Measurements from ENCODE around the gene PTX3.
A peak's percentile ranks its signal among the peaks of the same experiment; 100 is the strongest.

The PTX3 gene

GRCh38 chr3:157436583-157437291 is at the start of gene PTX3:
Gene PTX3 (plus strand): TSS chr3:157436850. CDS start chr3:157436934, 84 bp downstream.
- DNase-seq (ENCODE audit: extremely low read depth, insufficient read length), result no peak
- Histone ChIP-seq H3K36me3 (ENCODE audit: control insufficient read depth, insufficient read depth, low read length) (no peaks in the 10 kb centered on the region), H3K4me3 (replicated peaks; ENCODE audit: low read depth, low read length) (peak within 1 kb of the TSS; percentile 14), H3K27me3 (replicated peaks; ENCODE audit: control insufficient read depth, insufficient read depth, low read length) (peaks cover 2% of the 10 kb centered on the region)
- no peak for TF ChIP-seq CTCF (IDR thresholded peaks at IDR 0.05; ENCODE audit: insufficient read depth, low read length, poor library complexity, severe bottlenecking)

GRCh38 chr3:157387708-157388435 is 48.8 kb upstream of the PTX3 start:
- no peak for TF ChIP-seq CTCF (IDR thresholded peaks at IDR 0.05; ENCODE audit: insufficient read depth, low read length, poor library complexity, severe bottlenecking)
- Histone ChIP-seq H3K36me3 (ENCODE audit: control insufficient read depth, insufficient read depth, low read length) (no peaks in the 10 kb centered on the region), H3K4me3 (replicated peaks; ENCODE audit: low read depth, low read length) (no peak overlapping the region), H3K27me3 (replicated peaks; ENCODE audit: control insufficient read depth, insufficient read depth, low read length) (no peaks in the 10 kb centered on the region)
- no peak for DNase-seq (ENCODE audit: extremely low read depth, insufficient read length)

- no peak for DNase-seq (ENCODE audit: extremely low read depth, insufficient read length)
- no peak for TF ChIP-seq CTCF (IDR thresholded peaks at IDR 0.05; ENCODE audit: insufficient read depth, low read length, poor library complexity, severe bottlenecking)
- no peaks in the 10 kb centered on the region for H3K27me3 ChIP-seq (replicated peaks; ENCODE audit: control insufficient read depth, insufficient read depth, low read length)
- no peak overlapping the region for H3K4me3 ChIP-seq (replicated peaks; ENCODE audit: low read depth, low read length)
- no peaks in the 10 kb centered on the region for H3K36me3 ChIP-seq (ENCODE audit: control insufficient read depth, insufficient read depth, low read length)
These were observed 47.7 kb upstream of the PTX3 start for GRCh38 chr3:157388976-157389375.

GRCh38 chr3:157390713-157391515 is 45.7 kb upstream of the PTX3 start:
- DNase-seq (ENCODE audit: extremely low read depth, insufficient read length), result no peak
- no peak for TF ChIP-seq CTCF (IDR thresholded peaks at IDR 0.05; ENCODE audit: insufficient read depth, low read length, poor library complexity, severe bottlenecking)
- H3K4me3 ChIP-seq (replicated peaks; ENCODE audit: low read depth, low read length), result no peak overlapping the region
- H3K36me3 ChIP-seq (ENCODE audit: control insufficient read depth, insufficient read depth, low read length), result no peaks in the 10 kb centered on the region
- H3K27me3 ChIP-seq (replicated peaks; ENCODE audit: control insufficient read depth, insufficient read depth, low read length), result no peaks in the 10 kb centered on the region

GRCh38 chr3:157392104-157392503 is 44.5 kb upstream of the PTX3 start:
- no peak for DNase-seq (ENCODE audit: extremely low read depth, insufficient read length)
- H3K27me3 ChIP-seq (replicated peaks; ENCODE audit: control insufficient read depth, insufficient read depth, low read length), result no peaks in the 10 kb centered on the region
- H3K4me3 ChIP-seq (replicated peaks; ENCODE audit: low read depth, low read length), result no peak overlapping the region
- no peak for TF ChIP-seq CTCF (IDR thresholded peaks at IDR 0.05; ENCODE audit: insufficient read depth, low read length, poor library complexity, severe bottlenecking)
- no peaks in the 10 kb centered on the region for H3K36me3 ChIP-seq (ENCODE audit: control insufficient read depth, insufficient read depth, low read length)

Data from GM06990 (cell line).